ENCODE data around the gene S1PR3.

DNA sequence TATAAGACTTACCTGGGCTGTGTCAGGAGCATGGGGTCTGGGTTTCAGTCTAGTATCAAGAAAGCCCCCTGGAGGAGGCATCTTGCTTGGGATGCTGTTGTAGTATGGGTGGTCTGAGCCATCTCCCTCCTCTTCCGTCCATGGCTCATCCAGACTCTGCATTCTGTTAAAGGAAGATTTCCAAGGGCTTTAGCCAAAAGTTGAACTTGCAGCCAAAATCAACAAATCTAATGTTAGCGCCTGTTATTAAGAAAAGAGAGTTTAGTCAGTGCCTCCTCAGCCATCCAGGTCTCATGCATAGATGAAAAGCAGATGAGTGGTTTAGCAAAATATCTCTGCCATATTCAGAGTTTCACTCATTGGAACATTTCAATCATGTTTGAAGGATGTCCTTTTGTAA lies 55.6 kb downstream of the S1PR3 start:
- TF ChIP-seq EZH2phosphoT487 (IDR thresholded peaks at IDR 0.05; ENCODE audit: insufficient read depth, low read depth) = no peak
- TF ChIP-seq EZH2 (IDR thresholded peaks at IDR 0.05; ENCODE audit: insufficient read depth, poor library complexity, severe bottlenecking) = no peak
